HepG2 (cell line): Measurements from ENCODE around the gene CD72. TPM values are rescaled to one million over a fixed set of nuclear protein-coding genes. Genes with fewer than 3 reads are reported as not detected.

ENCODE experiments used
- AKAP8 ChIP-seq: sonication (generic); formaldehyde crosslinking; IDR thresholded peaks from 2 replicates; pipeline ENCODE4 v1.5.1; 2020; ENCODE audit warnings: mild to moderate bottlenecking, missing genetic modification reagents
- CBX1 ChIP-seq: IDR thresholded peaks from one replicate; pipeline ENCODE4 v1.6.1; 2016; ENCODE audit warnings: antibody characterized with exemption, low read depth
- CENPBD1 ChIP-seq: sonication (generic); formaldehyde crosslinking; IDR thresholded peaks from 2 replicates; pipeline ENCODE4 v1.8.0; 2022; ENCODE audit warnings: missing genetic modification reagents, low read depth, mild to moderate bottlenecking, borderline replicate concordance
- CREB1 ChIP-seq, 2 experiments: fragments of 450-650 bp in 1 of 2; IDR thresholded peaks; 2 replicates each; pipeline ENCODE4 v1.6.1; 2016 to 2017; ENCODE audit warnings: control low read depth in 1 of 2, mild to moderate bottlenecking in 1 of 2, missing compliant biosample characterization in 1 of 2, missing genetic modification characterization in 1 of 2
- GABPB1 ChIP-seq: IDR thresholded peaks from 2 replicates; pipeline ENCODE4 v1.6.1; 2016; ENCODE audit warnings: mild to moderate bottlenecking, missing genetic modification reagents, moderate library complexity, missing compliant biosample characterization
- HCFC1 ChIP-seq: fragments of 150-350 bp; IDR thresholded peaks from 2 replicates; pipeline ENCODE4 v1.6.1; 2014; ENCODE audit warnings: low read depth, low read length
- IRF9 ChIP-seq: sonication (generic); formaldehyde crosslinking; IDR thresholded peaks from 2 replicates; pipeline ENCODE4 v1.8.0; 2022; ENCODE audit warnings: missing genetic modification reagents, mild to moderate bottlenecking, borderline replicate concordance
- JARID2 ChIP-seq: sonication (generic); formaldehyde crosslinking; IDR thresholded peaks from 2 replicates; pipeline ENCODE4 v1.8.1; 2023; ENCODE audit warnings: missing genetic modification reagents, inconsistent platforms; ENCODE audit not compliant: insufficient replicate concordance
- LRRFIP1 ChIP-seq: sonication (generic); formaldehyde crosslinking; conservative IDR thresholded peaks from 2 replicates; pipeline ENCODE4 v1.4.0; 2020; ENCODE audit warnings: missing genetic modification reagents
- RAD21 ChIP-seq: fragments of 450-650 bp; formaldehyde crosslinking; IDR thresholded peaks from 2 replicates; pipeline ENCODE4 v1.5.0; 2020; ENCODE audit warnings: mild to moderate bottlenecking
- TFDP1 ChIP-seq: IDR thresholded peaks from 2 replicates; pipeline ENCODE4 v1.6.1; 2016; ENCODE audit warnings: missing compliant biosample characterization, missing genetic modification reagents, borderline replicate concordance
- ZBED4 ChIP-seq: sonication (generic); formaldehyde crosslinking; IDR thresholded peaks from 2 replicates; pipeline ENCODE4 v1.4.0; 2020; ENCODE audit warnings: missing genetic modification reagents, borderline replicate concordance
- ZNF263 ChIP-seq: sonication (generic); formaldehyde crosslinking; IDR thresholded peaks from 2 replicates; pipeline ENCODE4 v1.4.0; 2020; ENCODE audit warnings: missing genetic modification reagents
- ZNF337 ChIP-seq: sonication (generic); formaldehyde crosslinking; IDR thresholded peaks from 2 replicates; pipeline ENCODE4 v1.5.1; 2020; ENCODE audit warnings: missing genetic modification reagents, low read depth, mild to moderate bottlenecking, borderline replicate concordance
- ZXDC ChIP-seq: sonication (generic); formaldehyde crosslinking; IDR thresholded peaks from 2 replicates; pipeline ENCODE4 v1.5.0; 2020; ENCODE audit warnings: mild to moderate bottlenecking, missing genetic modification reagents
- polyA plus RNA-seq, 8 experiments: library from polyadenylated mRNA; depleted of rRNA in 3 of 8; stranded (reverse) in 7 of 8; unstranded in 1 of 8; fragments of >200 nt; fragmentation: Illumina TruSeq in 4 of 8; extraction: Trizol in 4 of 8; gene quantifications; 2 replicates each; pipeline versions ENCODE4 v1.2.1 to v1.2.3, GENCODE V29; 2011 to 2016; ENCODE audit warnings: low read depth in 4 of 8, missing spikeins in 1 of 8, mixed read lengths in 1 of 8; ENCODE audit not compliant: insufficient read depth in 1 of 8
- total RNA-seq, 5 experiments: library from RNA; depleted of rRNA; stranded (reverse); fragments of >200 nt; fragmentation: Illumina TruSeq; extraction: Trizol; gene quantifications; 2 replicates each; pipeline ENCODE4 v1.2.3, GENCODE V29; 2016; ENCODE audit warnings: low read depth in 1 of 5

The CD72 gene
- total and polyA plus RNA-seq, 2 of the 13 experiments (the other 11 are each of a cell fraction or from before 2014, with no cell fraction given): 0.18 to 1.1 TPM

- TF ChIP-seq IRF9: peak; percentile 36; the same call in 1 of the 2 replicates
- no peak for TF ChIP-seq ZNF337 (CRISPR knock-in tag)
- TF ChIP-seq HCFC1: peak; percentile 88
- peak; percentile 80; the same call in 1 of the 2 replicates for TF ChIP-seq CENPBD1 (CRISPR knock-in tag)
- no peak for TF ChIP-seq LRRFIP1 (CRISPR knock-in tag)
- peak; percentile 46; the same call in 1 of the 2 replicates for TF ChIP-seq ZNF263 (CRISPR knock-in tag)
- TF ChIP-seq TFDP1 (CRISPR knock-in tag): peak; percentile 61; the same call in 1 of the 2 replicates
- peak; percentile 92 for TF ChIP-seq GABPB1 (CRISPR knock-in tag)
- TF ChIP-seq RAD21 (CRISPR knock-in tag): peak; percentile 93
- TF ChIP-seq CREB1 (IDR thresholded peaks at IDR 0.05): 0 out of 2 replicates have a peak, but pooled peaks have one; percentile 52
- TF ChIP-seq CREB1 (CRISPR knock-in tag; IDR thresholded peaks at IDR 0.05): peak; percentile 56; the same call in 1 of the 2 replicates
- peak; percentile 99 for TF ChIP-seq ZBED4 (CRISPR knock-in tag)
- peak; percentile 49 for TF ChIP-seq JARID2 (CRISPR knock-in tag)
- TF ChIP-seq ZXDC (CRISPR knock-in tag): no peak
- peak; percentile 70 for TF ChIP-seq CBX1
- no peak for TF ChIP-seq AKAP8
These were observed 28.5 kb upstream of the CD72 start (continued) for GRCh38 chr9:35646533-35647265.
